OCI-LY7 (cell line): ENCODE results near the gene NKIRAS2. TPM values are rescaled to one million over a fixed set of nuclear protein-coding genes. Genes with fewer than 3 reads are reported as not detected.

Experiments used
- BruUV-seq: library from RNA; stranded (reverse); fragments of 400-500 nt; replicated peaks from 2 replicates; lab custom pipeline; 2021; lab: Mats Ljungman, UMichigan
- CTCF ChIA-PET: fragments of 300-600 bp; sonication (Branson Sonifier 250); formaldehyde crosslinking; loops from one replicate; lab custom pipeline; 2022; ENCODE audit warnings: antibody characterized with exemption; ENCODE audit not compliant: unreplicated experiment; lab: Charles Lee
- POLR2A ChIA-PET: fragments of 300-600 bp; sonication (Branson Sonifier 250); formaldehyde crosslinking; loops from one replicate; lab custom pipeline; 2022; ENCODE audit warnings: antibody characterized with exemption; lab: Charles Lee
- DNase-seq: peaks from one replicate; pipeline ENCODE4 v3.0.0-alpha.2; 2015; ENCODE audit warnings: low spot score
- H2AFZ ChIP-seq: fragments of 200-600 bp; sonication (generic), shearing (Covaris generic); 2 replicates; pipeline ENCODE4 v1.6.1; 2014; ENCODE audit warnings: mild to moderate bottlenecking, antibody characterized with exemption, low read length, moderate library complexity
- H3K27ac ChIP-seq: fragments of 200-600 bp; sonication (generic); 2 replicates; pipeline ENCODE4 v1.5.1; 2014; ENCODE audit warnings: mixed run types, low read depth, mild to moderate bottlenecking, moderate library complexity, low read length, inconsistent platforms; ENCODE audit not compliant: poor library complexity, severe bottlenecking
- H3K36me3 ChIP-seq: fragments of 200-600 bp; sonication (generic); 2 replicates; pipeline ENCODE4 v1.6.1; 2014; ENCODE audit warnings: mild to moderate bottlenecking, antibody characterized with exemption, low read length, moderate library complexity, mixed read lengths; ENCODE audit not compliant: insufficient read depth
- H3K4me1 ChIP-seq: fragments of 200-600 bp; sonication (generic); 2 replicates; pipeline ENCODE4 v1.5.1; 2014; ENCODE audit warnings: mild to moderate bottlenecking, low read length; ENCODE audit not compliant: insufficient read depth, poor library complexity, severe bottlenecking
- H3K4me2 ChIP-seq: fragments of 200-600 bp; sonication (generic); 2 replicates; pipeline ENCODE4 v1.6.1; 2014; ENCODE audit warnings: mild to moderate bottlenecking, low read length
- H3K4me3 ChIP-seq: fragments of 200-600 bp; sonication (generic); 2 replicates; pipeline ENCODE4 v1.5.1; 2014; ENCODE audit warnings: mild to moderate bottlenecking, low read depth, low read length; ENCODE audit not compliant: poor library complexity, severe bottlenecking
- H3K79me2 ChIP-seq: fragments of 200-600 bp; sonication (generic); 2 replicates; pipeline ENCODE4 v1.6.1; 2016; ENCODE audit warnings: low read depth, mild to moderate bottlenecking, low read length, moderate library complexity, mixed read lengths; ENCODE audit not compliant: insufficient read depth
- H3K9me2 ChIP-seq: fragments of 200-600 bp; sonication (generic); 2 replicates; pipeline ENCODE4 v1.6.1; 2016; ENCODE audit warnings: mild to moderate bottlenecking, low read length, mixed read lengths; ENCODE audit not compliant: insufficient read depth
- H3K9me3 ChIP-seq: fragments of 200-600 bp; sonication (generic); 2 replicates; pipeline ENCODE4 v1.6.1; 2014; ENCODE audit warnings: mild to moderate bottlenecking, mixed run types, low read length, mixed read lengths
- H4K20me1 ChIP-seq: fragments of 200-600 bp; sonication (generic); 2 replicates; pipeline ENCODE4 v1.6.1; 2014; ENCODE audit warnings: mild to moderate bottlenecking, antibody characterized with exemption, low read length, moderate library complexity, mixed read lengths; ENCODE audit not compliant: insufficient read depth
- EZH2phosphoT487 ChIP-seq: fragments of 200-600 bp; sonication (generic); IDR thresholded peaks from 2 replicates; pipeline ENCODE4 v1.6.1; 2018; ENCODE audit warnings: low read depth, borderline replicate concordance, mild to moderate bottlenecking, mixed run types, antibody characterized with exemption, low read length, moderate library complexity, mixed read lengths
- intact Hi-C: fragments of 100-400 bp; cut with micrococcal nuclease; formaldehyde crosslinking; loops from one replicate; pipeline ENCODE4 v1.10.0; 2022; ENCODE audit not compliant: unreplicated experiment
- total RNA-seq, 2 experiments: library from RNA; depleted of rRNA in 1 of 2; stranded (reverse); fragments of >200 nt in 1 of 2; shearing (Covaris generic) in 1 of 2; gene quantifications; 2 replicates each; pipeline ENCODE4 v1.2.3, GENCODE V29; 2014 to 2022
- TF ChIP-seq, protein P1 (sequence below): fragments of 200-600 bp; sonication (generic); conservative IDR thresholded peaks from 2 replicates; pipeline ENCODE4 v1.5.1; 2014; ENCODE audit warnings: mild to moderate bottlenecking, antibody characterized with exemption, low read length, moderate library complexity, mixed read lengths

NKIRAS2 gene
- total RNA-seq, 2 experiments from 2014 or later, result 34.8 to 38.1 TPM

DNA sequence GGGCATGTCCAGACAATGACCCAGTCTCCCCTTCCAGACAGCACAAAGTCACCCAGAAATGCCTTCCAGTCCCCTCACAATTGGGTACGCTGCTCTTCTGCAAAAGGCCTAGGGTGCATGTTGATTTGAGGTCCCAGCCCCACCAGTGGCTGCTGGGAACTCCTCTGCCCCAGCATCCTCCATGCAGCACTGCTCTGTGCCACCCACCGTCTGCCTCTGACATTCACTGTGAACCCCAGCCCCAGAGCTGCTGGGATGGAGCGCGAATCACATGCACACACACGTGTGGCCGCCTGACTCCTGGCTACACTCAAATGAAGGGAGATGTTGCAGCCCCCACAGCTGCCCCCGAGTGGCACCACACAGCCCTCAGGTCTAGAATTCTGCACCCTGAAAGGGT is 31.8 kb downstream of the NKIRAS2 start:
- Histone ChIP-seq H3K4me3 (no peak overlapping the region), H3K4me2 (no peak overlapping the region), H3K4me1 (no peaks in the 10 kb centered on the region), H3K36me3 (no peaks in the 10 kb centered on the region), H3K9me2 (no peaks in the 10 kb centered on the region), H3K79me2 (no peaks in the 10 kb centered on the region), H3K9me3 (0 out of 2 replicates have a peak, but pooled peaks cover 8% of the 10 kb centered on the region), H2AFZ (no peak overlapping the region), H3K27ac (no peak overlapping the region), H4K20me1 (no peaks in the 10 kb centered on the region)
- ChIA-PET POLR2A (no interaction called here), CTCF (no interaction called here)
- no TSS peak for BruUV-seq
- no peak for TF ChIP-seq EZH2phosphoT487
- TF ChIP-seq, protein P1, sequence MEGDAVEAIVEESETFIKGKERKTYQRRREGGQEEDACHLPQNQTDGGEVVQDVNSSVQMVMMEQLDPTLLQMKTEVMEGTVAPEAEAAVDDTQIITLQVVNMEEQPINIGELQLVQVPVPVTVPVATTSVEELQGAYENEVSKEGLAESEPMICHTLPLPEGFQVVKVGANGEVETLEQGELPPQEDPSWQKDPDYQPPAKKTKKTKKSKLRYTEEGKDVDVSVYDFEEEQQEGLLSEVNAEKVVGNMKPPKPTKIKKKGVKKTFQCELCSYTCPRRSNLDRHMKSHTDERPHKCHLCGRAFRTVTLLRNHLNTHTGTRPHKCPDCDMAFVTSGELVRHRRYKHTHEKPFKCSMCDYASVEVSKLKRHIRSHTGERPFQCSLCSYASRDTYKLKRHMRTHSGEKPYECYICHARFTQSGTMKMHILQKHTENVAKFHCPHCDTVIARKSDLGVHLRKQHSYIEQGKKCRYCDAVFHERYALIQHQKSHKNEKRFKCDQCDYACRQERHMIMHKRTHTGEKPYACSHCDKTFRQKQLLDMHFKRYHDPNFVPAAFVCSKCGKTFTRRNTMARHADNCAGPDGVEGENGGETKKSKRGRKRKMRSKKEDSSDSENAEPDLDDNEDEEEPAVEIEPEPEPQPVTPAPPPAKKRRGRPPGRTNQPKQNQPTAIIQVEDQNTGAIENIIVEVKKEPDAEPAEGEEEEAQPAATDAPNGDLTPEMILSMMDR, result no peak
- no peak for DNase-seq
- intact Hi-C loops, result no loop called here

DNA sequence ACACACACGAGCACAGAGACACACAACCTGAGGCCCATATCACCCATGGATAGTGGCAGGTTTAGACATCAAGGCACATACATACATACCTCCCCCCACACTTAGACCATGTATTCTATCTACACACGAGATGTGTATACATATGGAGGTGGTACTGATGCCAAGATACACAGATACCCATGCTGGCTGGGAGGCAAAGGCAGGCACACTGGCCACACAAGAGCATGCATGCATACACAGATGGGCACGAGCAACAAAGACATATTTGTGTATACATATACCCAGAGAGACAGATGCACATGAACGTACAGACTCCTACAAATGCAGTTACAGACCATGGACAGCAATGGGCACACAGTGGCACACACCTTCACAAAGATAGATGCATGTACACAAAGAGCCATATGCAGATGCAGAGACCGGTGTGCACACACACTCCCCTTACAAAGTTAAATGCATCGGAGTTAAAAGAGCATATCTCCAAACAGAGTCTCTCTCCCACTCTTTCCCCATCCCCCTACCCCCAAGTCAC is 32.5 kb downstream of the NKIRAS2 start:
- ChIA-PET CTCF (no interaction called here), POLR2A (no interaction called here)
- TF ChIP-seq EZH2phosphoT487, result no peak
- no TSS peak for BruUV-seq
- DNase-seq, result no peak
- H3K4me2 ChIP-seq, result no peak overlapping the region
- no peak overlapping the region for H3K27ac ChIP-seq
- no peaks in the 10 kb centered on the region for H3K79me2 ChIP-seq
- H3K4me1 ChIP-seq, result no peaks in the 10 kb centered on the region
- no peak overlapping the region for H3K4me3 ChIP-seq
- H3K9me3 ChIP-seq, result 0 out of 2 replicates have a peak, but pooled peaks cover 8% of the 10 kb centered on the region
- H2AFZ ChIP-seq, result no peak overlapping the region
- intact Hi-C loops, result no loop called here
- H3K9me2 ChIP-seq, result no peaks in the 10 kb centered on the region
- no peaks in the 10 kb centered on the region for H3K36me3 ChIP-seq
- no peaks in the 10 kb centered on the region for H4K20me1 ChIP-seq

DNA sequence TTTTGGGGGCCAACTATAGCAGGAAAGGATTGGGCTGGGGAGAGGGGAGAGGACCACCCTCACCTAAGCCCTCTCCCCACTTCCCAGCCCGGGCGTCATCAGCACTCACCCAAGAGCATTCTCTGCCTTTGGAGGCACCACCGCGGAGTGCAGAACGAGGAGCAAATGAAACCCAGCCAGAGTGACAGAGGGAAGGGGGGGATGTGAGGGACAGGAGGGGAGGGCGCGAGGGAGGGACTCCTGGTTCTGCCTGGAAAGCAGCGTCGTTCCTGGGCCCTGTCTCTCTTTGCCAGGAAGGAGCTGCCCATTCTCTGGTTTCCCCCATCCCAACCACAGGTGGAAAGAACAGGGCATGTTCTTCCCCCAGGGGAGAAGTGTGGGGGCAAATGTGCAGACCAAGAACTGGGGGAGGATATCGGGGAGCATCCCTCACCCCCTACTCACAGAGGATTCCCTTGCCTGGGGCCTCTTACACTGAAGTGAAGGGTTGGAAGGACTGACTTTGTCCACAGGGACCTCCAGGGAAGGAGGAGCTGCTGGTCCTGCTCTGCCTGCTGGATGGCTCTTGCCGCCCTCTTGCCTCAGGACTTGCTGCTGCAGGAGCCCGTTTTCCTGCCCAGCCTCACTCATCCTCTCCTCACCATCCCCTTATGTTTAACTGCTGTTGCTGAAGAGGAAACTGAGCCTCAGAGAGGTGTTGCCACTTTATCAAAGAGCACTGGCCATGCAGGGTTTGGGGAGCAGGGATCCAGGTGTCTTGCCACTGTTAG is 34.0 kb downstream of the NKIRAS2 start:
- BruUV-seq, result no TSS peak
- H3K4me2 ChIP-seq, result no peak overlapping the region
- POLR2A ChIA-PET, result no interaction called here

More for the DNA sequence above, 34.0 kb downstream of the NKIRAS2 start:
- CTCF ChIA-PET, result no interaction called here
- H3K4me1 ChIP-seq, result no peaks in the 10 kb centered on the region
- no peaks in the 10 kb centered on the region for H3K79me2 ChIP-seq
- no peak for TF ChIP-seq EZH2phosphoT487
- TF ChIP-seq, protein P1, result no peak
- no peak for DNase-seq
- intact Hi-C loops, result no loop called here
- H3K9me3 ChIP-seq, result 0 out of 2 replicates have a peak, but pooled peaks cover 8% of the 10 kb centered on the region
- H3K4me3 ChIP-seq, result no peak overlapping the region
- H3K27ac ChIP-seq, result no peak overlapping the region
- H2AFZ ChIP-seq, result no peak overlapping the region
- no peaks in the 10 kb centered on the region for H3K36me3 ChIP-seq
- no peaks in the 10 kb centered on the region for H4K20me1 ChIP-seq
- H3K9me2 ChIP-seq, result no peaks in the 10 kb centered on the region
